Stimulated activated CD4-positive, alpha-beta T cell treated with anti-CD3 and anti-CD28 coated beads, Interleukin-4, amount 100 ng/mL, for 48 hours (primary cell): ENCODE measurements around the gene TSEN34.
"Not testable (repeated sequence)": the region's sequence is repeated elsewhere in the genome, so short reads cannot be mapped to it uniquely, and the experiment has no call there.

ENCODE experiments used
- DNase-seq, 2 donors: peaks; one replicate each; pipeline ENCODE4 v3.0.0-alpha.2; 2020; ENCODE audit warnings: low read depth in 2 of 2

Gene TSEN34

DNA sequence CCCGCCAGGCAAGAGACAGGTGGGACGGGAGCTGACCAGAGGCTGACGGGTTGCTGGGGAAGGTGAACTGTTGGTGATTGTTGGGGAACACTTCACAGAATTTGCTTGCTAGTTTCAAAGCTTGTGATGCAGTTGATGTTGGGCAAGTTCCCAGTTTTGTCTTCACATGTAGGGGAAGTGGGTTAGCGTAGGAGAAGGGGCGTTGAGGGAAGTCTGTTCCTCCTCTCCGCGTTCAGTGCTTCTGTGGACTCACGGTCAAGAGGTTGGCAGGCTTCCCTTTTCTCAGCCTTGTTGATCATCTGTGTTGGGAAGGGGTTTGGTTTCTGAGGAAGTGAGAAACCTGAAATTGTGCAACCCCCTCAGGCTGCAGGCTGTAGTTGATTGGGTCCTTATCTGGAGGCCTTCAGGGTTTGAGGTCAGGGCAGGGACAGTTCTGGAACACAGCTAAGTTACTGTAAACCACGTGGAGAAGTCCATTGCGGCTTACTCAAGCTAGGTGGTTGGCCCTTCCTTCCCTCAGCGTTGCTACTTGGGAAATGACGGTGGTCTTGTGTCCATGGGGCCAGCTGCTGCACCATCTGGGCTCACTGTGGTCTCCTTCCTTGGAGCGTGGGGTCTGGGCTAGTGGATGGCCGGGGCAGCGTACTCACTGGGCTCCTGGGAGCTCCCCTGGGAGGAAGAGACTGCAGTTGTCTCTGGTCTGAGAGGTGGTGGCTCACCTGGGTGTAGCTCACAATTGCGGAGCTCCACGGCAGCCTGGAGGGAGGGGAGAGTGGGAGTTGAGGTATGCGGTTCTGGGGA lies 17.1 kb downstream of the TSEN34 start:
- peak; percentile 51 to 54 for DNase-seq

- DNase-seq = no peak
These were observed 17.6 kb downstream of the TSEN34 start for GRCh38 chr19:54208784-54209057.

DNA sequence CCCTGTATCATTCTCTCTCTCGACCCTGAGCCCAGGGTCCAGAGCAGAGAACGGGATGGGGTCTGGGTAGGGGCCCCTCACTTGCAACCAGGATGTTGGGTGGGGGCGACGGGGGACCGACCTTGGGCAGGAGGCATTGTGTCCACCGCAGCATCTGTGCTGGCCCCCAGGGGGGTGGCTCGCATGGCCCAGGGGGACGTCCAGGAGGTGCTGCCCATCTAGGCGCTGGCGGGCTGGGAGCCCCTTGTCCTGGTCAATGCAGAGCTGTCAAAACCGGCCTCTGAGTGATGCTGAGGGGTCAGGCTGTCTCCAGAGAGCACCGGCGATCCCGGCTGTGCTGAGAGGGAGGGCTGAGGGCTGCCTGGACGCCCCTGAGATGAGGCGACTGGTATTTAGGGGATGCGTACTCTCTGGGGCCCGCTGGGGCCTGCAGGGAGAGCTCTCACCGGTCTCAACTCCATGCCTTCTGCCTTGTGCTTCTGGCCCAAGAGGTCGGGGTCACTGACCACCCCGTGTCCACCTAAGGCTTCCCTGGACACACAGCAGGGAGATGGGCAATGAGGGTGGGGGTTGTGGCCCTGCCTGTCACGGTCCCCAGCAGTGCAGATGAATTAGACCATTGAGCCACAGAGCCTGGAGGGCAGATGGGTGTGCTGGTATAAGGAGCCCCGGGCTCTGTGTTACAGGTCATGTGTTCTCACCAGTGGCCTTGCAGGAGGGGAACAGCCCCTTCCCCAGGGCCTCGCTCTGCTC lies 18.1 kb downstream of the TSEN34 start:
- no peak for DNase-seq

- DNase-seq = no peak
These were observed 18.8 kb downstream of the TSEN34 start for GRCh38 chr19:54209811-54210494.

DNA sequence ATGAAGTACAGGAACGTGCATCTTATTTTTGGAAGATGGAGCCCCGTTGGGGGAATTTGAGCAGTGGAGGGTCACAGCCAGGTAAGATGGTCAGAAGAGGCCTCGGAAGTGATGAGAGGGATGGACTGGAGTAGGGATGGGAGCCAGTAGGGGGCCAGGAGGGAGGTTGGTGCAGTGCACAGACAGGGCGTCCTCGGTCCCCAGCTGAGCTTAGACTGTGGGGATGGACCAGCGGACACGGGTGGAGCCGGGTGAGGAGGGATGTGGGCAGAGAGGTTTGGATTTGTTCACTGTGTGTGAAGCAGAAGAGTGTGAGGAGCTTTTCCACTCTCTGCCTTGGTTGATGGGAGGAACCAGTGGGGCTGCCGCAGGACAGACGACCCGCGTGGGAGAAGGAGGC lies 20.1 kb downstream of the TSEN34 start:
- DNase-seq = no peak

DNA sequence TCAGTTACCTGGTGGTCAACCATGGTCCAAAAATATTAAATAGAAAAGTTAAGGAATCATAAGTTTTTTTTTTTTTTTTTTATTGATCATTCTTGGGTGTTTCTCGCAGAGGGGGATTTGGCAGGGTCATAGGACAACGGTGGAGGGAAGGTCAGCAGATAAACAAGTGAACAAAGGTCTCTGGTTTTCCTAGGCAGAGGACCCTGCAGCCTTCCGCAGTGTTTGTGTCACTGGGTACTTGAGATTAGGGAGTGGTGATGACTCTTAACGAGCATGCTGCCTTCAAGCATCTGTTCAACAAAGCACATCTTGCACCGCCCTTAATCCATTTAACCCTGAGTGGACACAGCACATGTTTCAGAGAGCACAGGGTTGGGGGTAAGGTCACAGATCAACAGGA lies 23.1 kb downstream of the TSEN34 start:
- not testable (repeated sequence) for DNase-seq

DNA sequence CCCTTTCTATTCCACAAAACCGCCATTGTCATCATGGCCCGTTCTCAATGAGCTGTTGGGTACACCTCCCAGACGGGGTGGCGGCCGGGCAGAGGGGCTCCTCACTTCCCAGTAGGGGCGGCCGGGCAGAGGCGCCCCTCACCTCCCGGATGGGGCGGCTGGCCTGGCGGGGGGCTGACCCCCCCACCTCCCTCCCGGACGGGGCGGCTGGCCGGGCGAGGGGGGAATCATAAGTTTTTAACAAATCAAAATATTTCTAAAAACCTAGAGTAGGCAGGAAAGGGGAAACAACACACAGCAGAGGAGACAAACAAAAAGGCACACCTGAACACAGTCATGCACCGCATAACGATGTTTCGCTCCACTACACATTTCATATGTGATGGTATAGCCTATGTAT lies 23.6 kb downstream of the TSEN34 start:
- DNase-seq = not testable (repeated sequence)

DNA sequence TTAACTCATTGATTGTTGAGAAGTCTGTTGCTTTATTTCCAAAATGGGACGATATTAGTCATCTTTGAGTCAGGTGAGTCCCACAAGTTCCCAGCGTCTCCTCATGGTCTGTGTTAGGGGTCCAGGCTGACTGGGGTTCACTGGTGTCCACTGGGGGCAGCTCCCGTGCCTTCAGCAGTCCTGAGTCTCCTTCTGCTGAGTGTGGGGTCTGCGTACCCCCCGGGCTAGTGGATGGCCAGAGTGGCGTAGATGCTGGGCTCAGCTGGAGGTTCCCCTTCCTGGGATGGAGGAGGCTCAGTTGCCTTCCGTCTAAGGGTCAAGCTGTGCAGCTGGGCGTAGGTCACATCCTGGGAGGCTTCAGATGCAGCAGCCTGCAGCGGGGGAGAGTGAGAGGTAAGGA lies 25.8 kb downstream of the TSEN34 start:
- no peak for DNase-seq

GRCh38 chr19:54217517-54218247 lies 26.6 kb downstream of the TSEN34 start:
- DNase-seq = not testable (repeated sequence)

DNA sequence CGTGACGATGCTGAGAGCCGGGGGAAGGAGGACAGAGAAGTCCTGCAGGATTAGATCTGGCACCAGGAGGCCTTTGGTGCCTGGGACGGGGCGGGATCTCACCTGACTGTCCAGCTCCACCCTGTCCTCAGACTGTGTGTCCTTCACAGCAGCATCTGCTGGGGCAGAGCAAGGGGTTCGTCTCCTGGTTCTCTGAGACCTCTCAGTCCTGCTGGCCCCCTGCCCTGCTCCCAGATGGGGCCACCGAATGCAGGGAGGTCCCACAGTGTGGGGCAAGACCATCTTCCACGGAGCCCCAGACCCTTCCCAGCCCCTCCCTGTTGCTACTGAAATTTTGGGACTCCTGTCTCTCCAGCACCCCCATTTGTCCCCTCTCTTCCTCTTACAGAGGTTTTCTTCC lies 27.2 kb downstream of the TSEN34 start:
- no peak for DNase-seq

GRCh38 chr19:54218960-54219661 lies 28.0 kb downstream of the TSEN34 start:
- DNase-seq = no peak

GRCh38 chr19:54219702-54220101 lies 28.6 kb downstream of the TSEN34 start:
- not testable (repeated sequence) for DNase-seq

DNA sequence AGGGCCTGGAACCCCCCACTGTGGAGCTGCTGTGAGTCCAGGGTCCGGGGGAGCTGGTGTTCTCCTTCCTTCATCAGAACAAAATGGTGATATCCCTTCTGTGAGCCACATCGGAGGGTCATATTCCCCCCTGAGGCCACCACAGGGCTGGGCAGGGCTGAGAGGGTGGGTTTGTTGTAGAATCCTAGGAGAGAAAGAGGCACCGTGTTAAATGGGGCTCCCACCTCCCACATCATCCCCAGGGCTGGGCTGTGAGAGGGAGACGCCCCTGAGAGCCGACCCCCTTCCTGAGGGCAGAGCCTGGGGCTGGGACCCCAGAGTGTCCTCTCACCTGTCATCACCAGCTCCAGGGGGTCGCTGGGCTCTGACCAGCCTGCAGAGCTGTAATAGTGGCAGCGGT lies 30.8 kb downstream of the TSEN34 start:
- not testable (repeated sequence) for DNase-seq

GRCh38 chr19:54222474-54223276 lies 31.6 kb downstream of the TSEN34 start, which contains the start of gene LILRB3:
Gene LILRB3 (minus strand): TSS chr19:54223007. CDS start chr19:54222976, 31 bp downstream.
- not testable (repeated sequence) for DNase-seq

- DNase-seq = not testable (repeated sequence)
These were observed 32.3 kb downstream of the TSEN34 start for GRCh38 chr19:54223277-54223936.

DNA sequence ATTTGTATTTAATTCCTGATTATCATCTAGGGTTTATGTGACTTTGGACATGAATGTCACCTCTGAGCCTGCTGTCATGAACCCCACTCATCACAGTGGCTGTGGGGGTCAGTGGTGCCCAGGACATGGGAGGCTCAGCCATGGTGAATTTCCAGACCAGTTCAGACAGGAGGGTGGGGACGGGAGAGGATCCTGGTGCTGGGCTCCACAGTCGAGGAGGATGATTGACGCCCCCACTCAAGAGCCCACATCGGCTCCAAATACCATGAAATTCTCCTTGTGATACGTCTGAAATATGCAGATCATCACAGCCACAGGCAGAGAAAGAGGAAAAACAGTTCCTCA lies 32.8 kb downstream of the TSEN34 start:
- not testable (repeated sequence) for DNase-seq

- not testable (repeated sequence) for DNase-seq
These were observed 33.5 kb downstream of the TSEN34 start for GRCh38 chr19:54224619-54225018.

DNA sequence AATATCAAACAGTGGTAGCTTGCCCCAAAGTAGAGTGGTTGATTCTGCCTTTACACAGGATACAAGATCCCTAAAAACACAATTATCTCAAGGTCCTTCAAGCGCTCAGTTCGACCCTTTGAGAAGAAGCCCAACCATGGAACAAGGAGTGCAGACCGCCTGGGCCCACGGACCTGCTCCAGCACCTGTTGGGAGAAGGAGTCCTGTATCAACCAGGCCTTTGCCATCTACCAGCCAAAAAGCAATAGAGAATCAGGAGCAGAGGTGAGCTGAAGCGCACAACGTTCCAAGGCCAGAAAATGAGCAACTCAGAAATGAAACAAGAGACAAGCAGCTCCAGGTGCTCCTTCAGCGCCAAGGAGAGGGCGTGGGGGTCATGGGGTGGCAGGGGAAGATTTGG lies 38.0 kb downstream of the TSEN34 start:
- no peak for DNase-seq

- DNase-seq = no peak
These were observed 38.9 kb downstream of the TSEN34 start for GRCh38 chr19:54230031-54230430.
